ENCODE results near the gene FARP2. TPM values are rescaled to one million over a fixed set of nuclear protein-coding genes. Genes with fewer than 3 reads are reported as not detected.
"Not testable (repeated sequence)": the region's sequence is repeated elsewhere in the genome, so short reads cannot be mapped to it uniquely, and the experiment has no call there.

FARP2 gene
- total RNA-seq, 2 experiments from 2014 or later, result 17.2 to 18.3 TPM

- Histone ChIP-seq H3K4me1 (ENCODE audit: insufficient read depth, low read length) (no peaks in the 10 kb centered on the region), H3K4me3 (ENCODE audit: low read length) (no peak overlapping the region), H3K27me3 (ENCODE audit: control insufficient read depth in 1 of 2, insufficient read depth in 2 of 2, low read length in 2 of 2) (no peaks in the 10 kb centered on the region), H3K27ac (ENCODE audit: low read depth in 1 of 2, low read length in 2 of 2) (no peak overlapping the region), H3K36me3 (ENCODE audit: insufficient read depth, low read length) (no peaks in the 10 kb centered on the region), H3K9me3 (ENCODE audit: control insufficient read depth in 1 of 2, insufficient read depth in 1 of 2, low read length in 2 of 2) (peaks cover 0 to 6% of the 10 kb centered on the region in 2 experiments)
- Mint-ChIP-seq H3K4me3 (no peak overlapping the region), H3K27ac (no peak overlapping the region), H3K27me3 (no peaks in the 10 kb centered on the region), H3K4me1 (ENCODE audit: low read depth) (no peaks in the 10 kb centered on the region), H3K36me3 (ENCODE audit: low read depth) (peaks cover 16% of the 10 kb centered on the region), H3K9me3 (peaks cover 2% of the 10 kb centered on the region)
- ATAC-seq (ENCODE audit: poor library complexity), result no peak
- CTCF ChIA-PET, result interaction anchor here (1.0 kb wide), 1 partner anchor 541 kb away, joined by 3 read pairs; no protein-coding TSS in a partner anchor
- POLR2A ChIA-PET, result interaction anchor here (1.3 kb wide), 1 partner anchor 52 kb away, joined by 3 read pairs; no protein-coding TSS in a partner anchor
- DNase-seq, result peak in 5 of 14 experiments; percentile 8 to 35 (median 27)
- intact Hi-C loops (cut with DNase I, micrococcal nuclease), result no loop called here
- TF ChIP-seq CTCF (IDR thresholded peaks at IDR 0.05), result peak; percentile 32
Measured at GRCh38 chr2:241391892-241392665, 36.0 kb downstream of the FARP2 start.

- ATAC-seq (ENCODE audit: poor library complexity); H3K4me1 Mint-ChIP-seq (ENCODE audit: low read depth); H3K27ac ChIP-seq (ENCODE audit: low read depth in 1 of 2, low read length in 2 of 2); DNase-seq; intact Hi-C loops (cut with DNase I, micrococcal nuclease); H3K4me3 ChIP-seq (ENCODE audit: low read length); CTCF ChIA-PET; H3K27me3 Mint-ChIP-seq; H3K27me3 ChIP-seq (ENCODE audit: control insufficient read depth in 1 of 2, insufficient read depth in 2 of 2, low read length in 2 of 2); H3K27ac Mint-ChIP-seq; H3K4me3 Mint-ChIP-seq; H3K36me3 ChIP-seq (ENCODE audit: insufficient read depth, low read length); H3K9me3 Mint-ChIP-seq; H3K4me1 ChIP-seq (ENCODE audit: insufficient read depth, low read length); H3K9me3 ChIP-seq (ENCODE audit: control insufficient read depth in 1 of 2, insufficient read depth in 1 of 2, low read length in 2 of 2): not testable (repeated sequence)
- POLR2A ChIA-PET, result interaction anchor here (1.3 kb wide), 1 partner anchor 51 kb away, joined by 3 read pairs; no protein-coding TSS in a partner anchor
- peaks cover 16% of the 10 kb centered on the region for H3K36me3 Mint-ChIP-seq (ENCODE audit: low read depth)
Measured at GRCh38 chr2:241392753-241393152, 36.7 kb downstream of the FARP2 start.

GRCh38 chr2:241393524-241394196, 37.6 kb downstream of the FARP2 start:
- POLR2A ChIA-PET, result no interaction called here
- intact Hi-C loops (cut with DNase I, micrococcal nuclease), result no loop called here
- no peaks in the 10 kb centered on the region for H3K4me1 ChIP-seq (ENCODE audit: insufficient read depth, low read length)
- Mint-ChIP-seq H3K9me3 (no peaks in the 10 kb centered on the region), H3K4me3 (no peak overlapping the region), H3K36me3 (ENCODE audit: low read depth) (peaks cover 11% of the 10 kb centered on the region), H3K27ac (no peak overlapping the region), H3K4me1 (ENCODE audit: low read depth) (no peaks in the 10 kb centered on the region), H3K27me3 (no peaks in the 10 kb centered on the region)
- DNase-seq, result no peak
- ATAC-seq (ENCODE audit: poor library complexity), result no peak
- CTCF ChIA-PET, result no interaction called here
- no peak overlapping the region for H3K27ac ChIP-seq (ENCODE audit: low read depth in 1 of 2, low read length in 2 of 2)
- peaks cover 0 to 4% of the 10 kb centered on the region in 2 experiments for H3K9me3 ChIP-seq (ENCODE audit: control insufficient read depth in 1 of 2, insufficient read depth in 1 of 2, low read length in 2 of 2)
- no peak overlapping the region for H3K4me3 ChIP-seq (ENCODE audit: low read length)
- no peaks in the 10 kb centered on the region for H3K27me3 ChIP-seq (ENCODE audit: control insufficient read depth in 1 of 2, insufficient read depth in 2 of 2, low read length in 2 of 2)
- no peaks in the 10 kb centered on the region for H3K36me3 ChIP-seq (ENCODE audit: insufficient read depth, low read length)
- TF ChIP-seq CTCF (IDR thresholded peaks at IDR 0.05), result no peak

- intact Hi-C loops (cut with DNase I, micrococcal nuclease); DNase-seq; H3K27ac Mint-ChIP-seq; H3K9me3 Mint-ChIP-seq; H3K4me3 ChIP-seq (ENCODE audit: low read length); H3K27ac ChIP-seq (ENCODE audit: low read depth in 1 of 2, low read length in 2 of 2); H3K36me3 ChIP-seq (ENCODE audit: insufficient read depth, low read length); H3K27me3 Mint-ChIP-seq; CTCF ChIA-PET; H3K9me3 ChIP-seq (ENCODE audit: control insufficient read depth in 1 of 2, insufficient read depth in 1 of 2, low read length in 2 of 2); H3K36me3 Mint-ChIP-seq (ENCODE audit: low read depth); H3K4me1 ChIP-seq (ENCODE audit: insufficient read depth, low read length); H3K27me3 ChIP-seq (ENCODE audit: control insufficient read depth in 1 of 2, insufficient read depth in 2 of 2, low read length in 2 of 2); ATAC-seq (ENCODE audit: poor library complexity); H3K4me3 Mint-ChIP-seq; POLR2A ChIA-PET; H3K4me1 Mint-ChIP-seq (ENCODE audit: low read depth): not testable (repeated sequence)
Measured at GRCh38 chr2:241396809-241397208, 40.7 kb downstream of the FARP2 start.
